WTC11 (cell line): ENCODE data around the gene TRPM2.

Experiments
- CBFB ChIP-seq: sonication (generic); formaldehyde crosslinking; IDR thresholded peaks from 2 replicates; pipeline ENCODE4 v1.8.1; 2022; ENCODE audit warnings: mild to moderate bottlenecking, low read depth, missing genetic modification reagents
- NFE2L1 ChIP-seq: sonication (generic); formaldehyde crosslinking; IDR thresholded peaks from 2 replicates; pipeline ENCODE4 v1.8.1; 2023; ENCODE audit warnings: missing genetic modification reagents
- SMAD4 ChIP-seq: sonication (generic); formaldehyde crosslinking; IDR thresholded peaks from 2 replicates; pipeline ENCODE4 v1.8.0; 2022; ENCODE audit warnings: mild to moderate bottlenecking, missing genetic modification reagents
- ZNF232 ChIP-seq: sonication (generic); formaldehyde crosslinking; IDR thresholded peaks from 2 replicates; pipeline ENCODE4 v1.8.0; 2022; ENCODE audit warnings: mild to moderate bottlenecking, missing genetic modification reagents
- TF ChIP-seq, protein P1 (sequence below): fragments of 200-600 bp; IDR thresholded peaks from 2 replicates; pipeline ENCODE4 v1.8.0; 2022; ENCODE audit warnings: antibody characterized with exemption
- TF ChIP-seq, protein P2 (sequence below): sonication (generic); formaldehyde crosslinking; IDR thresholded peaks from 2 replicates; pipeline ENCODE4 v1.8.1; 2023; ENCODE audit warnings: mild to moderate bottlenecking, missing genetic modification reagents, moderate library complexity
- TF ChIP-seq, protein P3 (sequence below): sonication (generic); formaldehyde crosslinking; IDR thresholded peaks from 2 replicates; pipeline ENCODE4 v1.8.1; 2023; ENCODE audit warnings: mild to moderate bottlenecking, missing genetic modification reagents, moderate library complexity
- TF ChIP-seq, protein P4 (sequence below): fragments of 250-450 bp; sonication (Bioruptor Pico); IDR thresholded peaks from 2 replicates; pipeline ENCODE4 v1.9.0; 2021; ENCODE audit warnings: mild to moderate bottlenecking
- TF ChIP-seq, protein P5 (sequence below): sonication (generic); formaldehyde crosslinking; conservative IDR thresholded peaks from 2 replicates; pipeline ENCODE4 v1.8.1; 2022; ENCODE audit warnings: mild to moderate bottlenecking, missing genetic modification reagents
- TF ChIP-seq, protein P6 (sequence below): sonication (generic); formaldehyde crosslinking; IDR thresholded peaks from 2 replicates; pipeline ENCODE4 v1.8.1; 2022; ENCODE audit warnings: low read depth, missing genetic modification reagents, borderline replicate concordance

DNA sequence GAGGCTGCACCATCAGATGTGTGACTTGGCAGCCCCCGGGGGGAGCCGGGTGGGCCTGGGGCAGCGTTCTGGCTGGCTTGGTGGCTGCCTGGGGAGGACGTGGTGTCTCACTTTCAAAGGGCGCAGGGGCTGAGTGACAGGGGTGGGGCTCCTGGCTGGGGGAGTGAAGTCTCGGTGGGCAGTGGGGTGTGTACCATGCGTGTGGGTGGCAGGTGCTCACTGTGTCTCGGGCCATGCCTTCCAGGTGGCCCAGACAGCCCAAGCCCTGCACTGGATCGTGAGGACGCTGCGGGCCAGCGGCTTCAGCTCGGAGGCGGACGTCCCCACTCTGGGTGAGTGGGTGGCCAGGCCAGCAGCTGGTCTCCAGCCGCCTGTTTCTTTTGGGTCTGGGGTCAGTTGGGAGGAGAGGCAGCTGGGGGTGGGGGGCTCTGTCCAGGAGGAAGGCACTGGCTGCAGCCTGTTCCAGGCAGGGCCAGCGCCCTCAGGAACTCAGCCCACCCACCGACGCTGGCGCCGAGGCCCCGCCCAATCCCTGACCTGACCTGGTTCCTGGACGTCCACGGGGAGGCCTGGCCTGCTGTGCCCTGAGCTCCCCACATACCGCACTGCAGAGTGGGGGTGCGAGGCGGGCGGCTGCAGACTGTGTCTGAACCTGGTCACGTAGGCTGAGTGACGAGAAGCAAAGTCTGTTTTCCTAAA is 71.3 kb downstream of the TRPM2 start:
- TF ChIP-seq ZNF232 (CRISPR knock-in tag) (no peak), SMAD4 (CRISPR knock-in tag) (no peak), NFE2L1 (CRISPR knock-in tag) (no peak), CBFB (CRISPR knock-in tag) (no peak)
- TF ChIP-seq, protein P1, sequence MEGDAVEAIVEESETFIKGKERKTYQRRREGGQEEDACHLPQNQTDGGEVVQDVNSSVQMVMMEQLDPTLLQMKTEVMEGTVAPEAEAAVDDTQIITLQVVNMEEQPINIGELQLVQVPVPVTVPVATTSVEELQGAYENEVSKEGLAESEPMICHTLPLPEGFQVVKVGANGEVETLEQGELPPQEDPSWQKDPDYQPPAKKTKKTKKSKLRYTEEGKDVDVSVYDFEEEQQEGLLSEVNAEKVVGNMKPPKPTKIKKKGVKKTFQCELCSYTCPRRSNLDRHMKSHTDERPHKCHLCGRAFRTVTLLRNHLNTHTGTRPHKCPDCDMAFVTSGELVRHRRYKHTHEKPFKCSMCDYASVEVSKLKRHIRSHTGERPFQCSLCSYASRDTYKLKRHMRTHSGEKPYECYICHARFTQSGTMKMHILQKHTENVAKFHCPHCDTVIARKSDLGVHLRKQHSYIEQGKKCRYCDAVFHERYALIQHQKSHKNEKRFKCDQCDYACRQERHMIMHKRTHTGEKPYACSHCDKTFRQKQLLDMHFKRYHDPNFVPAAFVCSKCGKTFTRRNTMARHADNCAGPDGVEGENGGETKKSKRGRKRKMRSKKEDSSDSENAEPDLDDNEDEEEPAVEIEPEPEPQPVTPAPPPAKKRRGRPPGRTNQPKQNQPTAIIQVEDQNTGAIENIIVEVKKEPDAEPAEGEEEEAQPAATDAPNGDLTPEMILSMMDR = no peak
- TF ChIP-seq, protein P2, sequence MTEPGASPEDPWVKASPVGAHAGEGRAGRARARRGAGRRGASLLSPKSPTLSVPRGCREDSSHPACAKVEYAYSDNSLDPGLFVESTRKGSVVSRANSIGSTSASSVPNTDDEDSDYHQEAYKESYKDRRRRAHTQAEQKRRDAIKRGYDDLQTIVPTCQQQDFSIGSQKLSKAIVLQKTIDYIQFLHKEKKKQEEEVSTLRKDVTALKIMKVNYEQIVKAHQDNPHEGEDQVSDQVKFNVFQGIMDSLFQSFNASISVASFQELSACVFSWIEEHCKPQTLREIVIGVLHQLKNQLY (CRISPR knock-in tag) = no peak
- TF ChIP-seq, protein P3, sequence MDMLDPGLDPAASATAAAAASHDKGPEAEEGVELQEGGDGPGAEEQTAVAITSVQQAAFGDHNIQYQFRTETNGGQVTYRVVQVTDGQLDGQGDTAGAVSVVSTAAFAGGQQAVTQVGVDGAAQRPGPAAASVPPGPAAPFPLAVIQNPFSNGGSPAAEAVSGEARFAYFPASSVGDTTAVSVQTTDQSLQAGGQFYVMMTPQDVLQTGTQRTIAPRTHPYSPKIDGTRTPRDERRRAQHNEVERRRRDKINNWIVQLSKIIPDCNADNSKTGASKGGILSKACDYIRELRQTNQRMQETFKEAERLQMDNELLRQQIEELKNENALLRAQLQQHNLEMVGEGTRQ (CRISPR knock-in tag) = no peak
- TF ChIP-seq, protein P4, sequence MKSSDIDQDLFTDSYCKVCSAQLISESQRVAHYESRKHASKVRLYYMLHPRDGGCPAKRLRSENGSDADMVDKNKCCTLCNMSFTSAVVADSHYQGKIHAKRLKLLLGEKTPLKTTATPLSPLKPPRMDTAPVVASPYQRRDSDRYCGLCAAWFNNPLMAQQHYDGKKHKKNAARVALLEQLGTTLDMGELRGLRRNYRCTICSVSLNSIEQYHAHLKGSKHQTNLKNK = no peak
- TF ChIP-seq, protein P5, sequence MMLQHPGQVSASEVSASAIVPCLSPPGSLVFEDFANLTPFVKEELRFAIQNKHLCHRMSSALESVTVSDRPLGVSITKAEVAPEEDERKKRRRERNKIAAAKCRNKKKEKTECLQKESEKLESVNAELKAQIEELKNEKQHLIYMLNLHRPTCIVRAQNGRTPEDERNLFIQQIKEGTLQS (CRISPR knock-in tag) = no peak
- TF ChIP-seq, protein P6, sequence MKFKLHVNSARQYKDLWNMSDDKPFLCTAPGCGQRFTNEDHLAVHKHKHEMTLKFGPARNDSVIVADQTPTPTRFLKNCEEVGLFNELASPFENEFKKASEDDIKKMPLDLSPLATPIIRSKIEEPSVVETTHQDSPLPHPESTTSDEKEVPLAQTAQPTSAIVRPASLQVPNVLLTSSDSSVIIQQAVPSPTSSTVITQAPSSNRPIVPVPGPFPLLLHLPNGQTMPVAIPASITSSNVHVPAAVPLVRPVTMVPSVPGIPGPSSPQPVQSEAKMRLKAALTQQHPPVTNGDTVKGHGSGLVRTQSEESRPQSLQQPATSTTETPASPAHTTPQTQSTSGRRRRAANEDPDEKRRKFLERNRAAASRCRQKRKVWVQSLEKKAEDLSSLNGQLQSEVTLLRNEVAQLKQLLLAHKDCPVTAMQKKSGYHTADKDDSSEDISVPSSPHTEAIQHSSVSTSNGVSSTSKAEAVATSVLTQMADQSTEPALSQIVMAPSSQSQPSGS (CRISPR knock-in tag) = no peak
